ENCODE results near the gene ELAVL3.
"Not testable (repeated sequence)": the region's sequence is repeated elsewhere in the genome, so short reads cannot be mapped to it uniquely, and the experiment has no call there.

Gene ELAVL3

GRCh38 chr19:11458236-11458900 is 22.5 kb downstream of the ELAVL3 start:
- Mint-ChIP-seq H3K4me1 (ENCODE audit: low read depth) (no peaks in the 10 kb centered on the region), H3K36me3 (ENCODE audit: low read depth) (no peaks in the 10 kb centered on the region), H3K27me3 (ENCODE audit: low read depth) (no peaks in the 10 kb centered on the region), H3K4me3 (no peak overlapping the region), H3K9me3 (no peaks in the 10 kb centered on the region), H3K27ac (no peak overlapping the region)
- DNase-seq (ENCODE audit: low spot score), result no peak

GRCh38 chr19:11457831-11458230 is 23.0 kb downstream of the ELAVL3 start:
- no peak for DNase-seq (ENCODE audit: low spot score)
- H3K4me3 Mint-ChIP-seq, result no peak overlapping the region
- no peaks in the 10 kb centered on the region for H3K4me1 Mint-ChIP-seq (ENCODE audit: low read depth)
- no peaks in the 10 kb centered on the region for H3K27me3 Mint-ChIP-seq (ENCODE audit: low read depth)
- H3K27ac Mint-ChIP-seq, result no peak overlapping the region
- H3K9me3 Mint-ChIP-seq, result no peaks in the 10 kb centered on the region
- no peaks in the 10 kb centered on the region for H3K36me3 Mint-ChIP-seq (ENCODE audit: low read depth)

- DNase-seq (ENCODE audit: low spot score), result no peak
- H3K4me1 Mint-ChIP-seq (ENCODE audit: low read depth), result no peaks in the 10 kb centered on the region
- H3K4me3 Mint-ChIP-seq, result no peak overlapping the region
- no peaks in the 10 kb centered on the region for H3K36me3 Mint-ChIP-seq (ENCODE audit: low read depth)
- no peak overlapping the region for H3K27ac Mint-ChIP-seq
- H3K9me3 Mint-ChIP-seq, result no peaks in the 10 kb centered on the region
- no peaks in the 10 kb centered on the region for H3K27me3 Mint-ChIP-seq (ENCODE audit: low read depth)
These were observed 23.7 kb downstream of the ELAVL3 start for GRCh38 chr19:11457115-11457514.

GRCh38 chr19:11456659-11457058 is 24.2 kb downstream of the ELAVL3 start:
- no peaks in the 10 kb centered on the region for H3K9me3 Mint-ChIP-seq
- no peaks in the 10 kb centered on the region for H3K4me1 Mint-ChIP-seq (ENCODE audit: low read depth)
- no peak for DNase-seq (ENCODE audit: low spot score)
- H3K4me3 Mint-ChIP-seq, result no peak overlapping the region
- H3K27me3 Mint-ChIP-seq (ENCODE audit: low read depth), result no peaks in the 10 kb centered on the region
- no peaks in the 10 kb centered on the region for H3K36me3 Mint-ChIP-seq (ENCODE audit: low read depth)
- no peak overlapping the region for H3K27ac Mint-ChIP-seq

GRCh38 chr19:11455233-11455554 is 25.7 kb downstream of the ELAVL3 start:
- H3K9me3 Mint-ChIP-seq; H3K4me1 Mint-ChIP-seq (ENCODE audit: low read depth); H3K27ac Mint-ChIP-seq; H3K36me3 Mint-ChIP-seq (ENCODE audit: low read depth); H3K27me3 Mint-ChIP-seq (ENCODE audit: low read depth); DNase-seq (ENCODE audit: low spot score); H3K4me3 Mint-ChIP-seq: not testable (repeated sequence)

- no peaks in the 10 kb centered on the region for H3K4me1 Mint-ChIP-seq (ENCODE audit: low read depth)
- no peak for DNase-seq (ENCODE audit: low spot score)
- H3K36me3 Mint-ChIP-seq (ENCODE audit: low read depth), result peaks cover 5% of the 10 kb centered on the region
- H3K27ac Mint-ChIP-seq, result no peak overlapping the region
- H3K27me3 Mint-ChIP-seq (ENCODE audit: low read depth), result no peaks in the 10 kb centered on the region
- H3K4me3 Mint-ChIP-seq, result no peak overlapping the region
- H3K9me3 Mint-ChIP-seq, result no peaks in the 10 kb centered on the region
These were observed 27.1 kb downstream of the ELAVL3 start for GRCh38 chr19:11453468-11454341.

GRCh38 chr19:11452620-11453310 is 28.1 kb downstream of the ELAVL3 start:
- no peak overlapping the region for H3K27ac Mint-ChIP-seq

GRCh38 chr19:11451871-11452619 is 28.8 kb downstream of the ELAVL3 start:
- H3K27ac Mint-ChIP-seq, result no peak overlapping the region
- H3K36me3 Mint-ChIP-seq (ENCODE audit: low read depth), result peaks cover 5% of the 10 kb centered on the region
- no peak for DNase-seq (ENCODE audit: low spot score)
- H3K9me3 Mint-ChIP-seq, result no peaks in the 10 kb centered on the region
- no peak overlapping the region for H3K4me3 Mint-ChIP-seq
- H3K4me1 Mint-ChIP-seq (ENCODE audit: low read depth), result no peaks in the 10 kb centered on the region
- no peaks in the 10 kb centered on the region for H3K27me3 Mint-ChIP-seq (ENCODE audit: low read depth)

More at GRCh38 chr19:11452620-11453310, 28.1 kb downstream of the ELAVL3 start:
- Mint-ChIP-seq H3K9me3 (no peaks in the 10 kb centered on the region), H3K4me3 (no peak overlapping the region), H3K36me3 (ENCODE audit: low read depth) (peaks cover 5% of the 10 kb centered on the region), H3K27me3 (ENCODE audit: low read depth) (no peaks in the 10 kb centered on the region), H3K4me1 (ENCODE audit: low read depth) (no peaks in the 10 kb centered on the region)
- no peak for DNase-seq (ENCODE audit: low spot score)

- Mint-ChIP-seq H3K4me1 (ENCODE audit: low read depth) (no peaks in the 10 kb centered on the region), H3K27ac (no peak overlapping the region), H3K27me3 (ENCODE audit: low read depth) (no peaks in the 10 kb centered on the region), H3K4me3 (no peak overlapping the region), H3K36me3 (ENCODE audit: low read depth) (peaks cover 5% of the 10 kb centered on the region), H3K9me3 (no peaks in the 10 kb centered on the region)
- DNase-seq (ENCODE audit: low spot score), result no peak
These were observed 29.4 kb downstream of the ELAVL3 start for GRCh38 chr19:11451327-11451870.

- no peak for DNase-seq (ENCODE audit: low spot score)
- H3K27me3 Mint-ChIP-seq (ENCODE audit: low read depth), result no peaks in the 10 kb centered on the region
- H3K27ac Mint-ChIP-seq, result no peak overlapping the region
- peaks cover 5% of the 10 kb centered on the region for H3K36me3 Mint-ChIP-seq (ENCODE audit: low read depth)
- no peaks in the 10 kb centered on the region for H3K4me1 Mint-ChIP-seq (ENCODE audit: low read depth)
- H3K4me3 Mint-ChIP-seq, result no peak overlapping the region
- no peaks in the 10 kb centered on the region for H3K9me3 Mint-ChIP-seq
These were observed 30.1 kb downstream of the ELAVL3 start for GRCh38 chr19:11450570-11451326.

- H3K9me3 Mint-ChIP-seq, result no peaks in the 10 kb centered on the region
- H3K4me3 Mint-ChIP-seq, result no peak overlapping the region
- H3K27me3 Mint-ChIP-seq (ENCODE audit: low read depth), result no peaks in the 10 kb centered on the region
- H3K4me1 Mint-ChIP-seq (ENCODE audit: low read depth), result no peaks in the 10 kb centered on the region
- DNase-seq (ENCODE audit: low spot score), result no peak
- H3K36me3 Mint-ChIP-seq (ENCODE audit: low read depth), result peaks cover 12% of the 10 kb centered on the region
- H3K27ac Mint-ChIP-seq, result no peak overlapping the region
These were observed 31.8 kb downstream of the ELAVL3 start for GRCh38 chr19:11448923-11449554.

- H3K4me3 Mint-ChIP-seq, result no peak overlapping the region
- no peak overlapping the region for H3K27ac Mint-ChIP-seq
These were observed 32.4 kb downstream of the ELAVL3 start for GRCh38 chr19:11448410-11448809.

More at GRCh38 chr19:11448410-11448809, 32.4 kb downstream of the ELAVL3 start:
- Mint-ChIP-seq H3K4me1 (ENCODE audit: low read depth) (no peaks in the 10 kb centered on the region), H3K27me3 (ENCODE audit: low read depth) (no peaks in the 10 kb centered on the region), H3K9me3 (no peaks in the 10 kb centered on the region), H3K36me3 (ENCODE audit: low read depth) (peaks cover 12% of the 10 kb centered on the region)
- DNase-seq (ENCODE audit: low spot score), result no peak

Measured in T-helper 2 cell treated with Interferon-gamma antibody and Interleukin-4, amounts not matched to agents 5 μg/mL and 100 μg/mL, for 36 hours (primary cell).